ENCODE measurements around the gene THAP12. TPM values are rescaled to one million over a fixed set of nuclear protein-coding genes. Genes with fewer than 3 reads are reported as not detected.
"Not testable (repeated sequence)": the region's sequence is repeated elsewhere in the genome, so short reads cannot be mapped to it uniquely, and the experiment has no call there.

THAP12 gene
- 48.1 TPM for polyA plus RNA-seq (ENCODE audit: insufficient read length)

- DNase-seq (ENCODE audit: low read depth): peak; percentile 95
Observed at GRCh38 chr11:76380977-76381719, at the start of gene THAP12, which contains the start of gene GVQW3. THAP12 (minus strand) TSS chr11:76381132; CDS start chr11:76380836, 296 bp downstream. GVQW3 (plus strand) TSS chr11:76381323; CDS start chr11:76381829, 506 bp downstream.

GRCh38 chr11:76426660-76427059 is 45.7 kb upstream of the THAP12 start:
- no peak for DNase-seq (ENCODE audit: low read depth)

GRCh38 chr11:76424891-76425290 is 44.0 kb upstream of the THAP12 start:
- no peak for DNase-seq (ENCODE audit: low read depth)

- DNase-seq (ENCODE audit: low read depth): no peak
Observed at GRCh38 chr11:76424379-76424778, 43.4 kb upstream of the THAP12 start.

- DNase-seq (ENCODE audit: low read depth): no peak
Observed at GRCh38 chr11:76419896-76420295, 39.0 kb upstream of the THAP12 start.

GRCh38 chr11:76415073-76415472 is 34.1 kb upstream of the THAP12 start:
- no peak for DNase-seq (ENCODE audit: low read depth)

GRCh38 chr11:76410851-76411357 is 30.0 kb upstream of the THAP12 start:
- peak; percentile 6 for DNase-seq (ENCODE audit: low read depth)

- DNase-seq (ENCODE audit: low read depth): no peak
Observed at GRCh38 chr11:76408171-76408965, 27.4 kb upstream of the THAP12 start.

GRCh38 chr11:76406359-76406758 is 25.4 kb upstream of the THAP12 start:
- no peak for DNase-seq (ENCODE audit: low read depth)

- not testable (repeated sequence) for DNase-seq (ENCODE audit: low read depth)
Observed at GRCh38 chr11:76401484-76401883, 20.6 kb upstream of the THAP12 start.

- no peak for DNase-seq (ENCODE audit: low read depth)
Observed at GRCh38 chr11:76400967-76401366, 20.0 kb upstream of the THAP12 start.

- no peak for DNase-seq (ENCODE audit: low read depth)
Observed at GRCh38 chr11:76397383-76397782, 16.5 kb upstream of the THAP12 start.

GRCh38 chr11:76395296-76395695 is 14.4 kb upstream of the THAP12 start:
- DNase-seq (ENCODE audit: low read depth): no peak

- DNase-seq (ENCODE audit: low read depth): no peak
Observed at GRCh38 chr11:76394411-76394810, 13.5 kb upstream of the THAP12 start.

- DNase-seq (ENCODE audit: low read depth): no peak
Observed at GRCh38 chr11:76392870-76393269, 11.9 kb upstream of the THAP12 start.

GRCh38 chr11:76391811-76392475 is 11.0 kb upstream of the THAP12 start:
- DNase-seq (ENCODE audit: low read depth): no peak

- DNase-seq (ENCODE audit: low read depth): no peak
Observed at GRCh38 chr11:76391021-76391420, 10.1 kb upstream of the THAP12 start.

- DNase-seq (ENCODE audit: low read depth): no peak
Observed at GRCh38 chr11:76388408-76388807, 7.5 kb upstream of the THAP12 start.

- DNase-seq (ENCODE audit: low read depth): no peak
Observed at GRCh38 chr11:76385903-76386302, 5.0 kb upstream of the THAP12 start.

- DNase-seq (ENCODE audit: low read depth): no peak
Observed at GRCh38 chr11:76382209-76382608, 1.3 kb upstream of the THAP12 start.

- DNase-seq (ENCODE audit: low read depth): no peak
Observed at GRCh38 chr11:76380159-76380976, 564 bp downstream of the THAP12 start.

Data from forelimb muscle (tissue), 1 donor.